Activated naive CD8-positive, alpha-beta T cell treated with anti-CD3 and anti-CD28 coated beads, Interleukin-2, amount 50 U/mL, for 24 hours (primary cell): ENCODE data around the gene TMTC2.

Source experiments
- ATAC-seq: fragments of 150-1000 bp; cut with Tn5 transposase; one replicate; pipeline ENCODE4 v1.10.0; 2021
- DNase-seq: peaks from one replicate; pipeline ENCODE4 v3.0.0; 2021
- H3K27ac Mint-ChIP-seq: one replicate; pipeline ENCODE4 v1.8.0; 2021; ENCODE audit warnings: mild to moderate bottlenecking, mixed read lengths
- H3K27me3 Mint-ChIP-seq: one replicate; pipeline ENCODE4 v1.8.0; 2021; ENCODE audit warnings: mixed read lengths
- H3K36me3 Mint-ChIP-seq: one replicate; pipeline ENCODE4 v1.8.0; 2021; ENCODE audit warnings: low read depth, mixed read lengths
- H3K4me1 Mint-ChIP-seq: one replicate; pipeline ENCODE4 v1.8.0; 2021; ENCODE audit warnings: mixed read lengths
- H3K4me3 Mint-ChIP-seq: one replicate; pipeline ENCODE4 v1.8.0; 2021; ENCODE audit warnings: mild to moderate bottlenecking, moderate library complexity, mixed read lengths
- H3K9me3 Mint-ChIP-seq: one replicate; pipeline ENCODE4 v1.8.0; 2021; ENCODE audit warnings: mixed read lengths

TMTC2 gene

DNA sequence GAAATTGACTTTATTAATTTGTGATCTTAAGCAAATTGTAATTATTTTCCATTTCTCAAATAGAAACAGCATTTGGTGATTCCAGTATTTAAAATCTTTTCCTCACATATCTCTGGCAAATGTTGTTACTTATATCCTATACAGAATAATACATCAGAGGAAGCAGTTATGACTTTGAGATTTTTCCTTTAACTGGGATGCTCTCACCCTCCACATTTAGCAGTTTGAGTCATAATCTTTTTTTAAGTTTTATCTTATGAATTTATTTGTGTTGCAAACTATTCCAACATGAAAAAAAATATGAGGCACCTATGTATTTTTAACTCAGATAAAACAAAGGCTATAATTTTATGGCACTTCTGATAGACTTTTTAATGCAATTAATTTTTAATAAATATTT, 311.8 kb downstream of the TMTC2 start:
- no peak overlapping the region for H3K27ac Mint-ChIP-seq
- H3K36me3 Mint-ChIP-seq = no peaks in the 10 kb centered on the region
- H3K9me3 Mint-ChIP-seq = no peaks in the 10 kb centered on the region
- no peaks in the 10 kb centered on the region for H3K27me3 Mint-ChIP-seq
- ATAC-seq = no peak
- no peak overlapping the region for H3K4me3 Mint-ChIP-seq
- H3K4me1 Mint-ChIP-seq = no peaks in the 10 kb centered on the region
- no peak for DNase-seq

DNA sequence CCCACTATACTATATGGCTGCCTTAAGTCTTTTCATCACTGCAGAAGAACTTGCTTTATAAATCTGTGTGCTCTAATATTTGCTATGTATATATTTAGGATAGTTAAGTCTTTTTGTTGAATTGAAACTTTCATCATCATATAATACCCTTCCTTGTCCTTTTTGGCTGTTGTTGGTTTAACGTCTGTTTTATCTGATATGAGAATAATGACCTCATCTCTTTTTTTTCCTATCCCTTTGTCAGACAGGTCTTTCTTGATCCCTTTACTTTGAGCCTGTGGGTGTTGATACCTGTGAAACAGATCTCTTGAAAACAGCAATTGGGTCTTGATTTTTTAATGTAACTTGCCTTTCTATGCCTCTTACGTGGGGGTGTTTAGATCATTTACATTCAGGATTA, 316.3 kb downstream of the TMTC2 start:
- no peak overlapping the region for H3K27ac Mint-ChIP-seq
- H3K36me3 Mint-ChIP-seq = no peaks in the 10 kb centered on the region
- DNase-seq = no peak
- no peaks in the 10 kb centered on the region for H3K27me3 Mint-ChIP-seq
- peaks cover 7% of the 10 kb centered on the region for H3K9me3 Mint-ChIP-seq
- no peaks in the 10 kb centered on the region for H3K4me1 Mint-ChIP-seq
- ATAC-seq = no peak
- no peak overlapping the region for H3K4me3 Mint-ChIP-seq

DNA sequence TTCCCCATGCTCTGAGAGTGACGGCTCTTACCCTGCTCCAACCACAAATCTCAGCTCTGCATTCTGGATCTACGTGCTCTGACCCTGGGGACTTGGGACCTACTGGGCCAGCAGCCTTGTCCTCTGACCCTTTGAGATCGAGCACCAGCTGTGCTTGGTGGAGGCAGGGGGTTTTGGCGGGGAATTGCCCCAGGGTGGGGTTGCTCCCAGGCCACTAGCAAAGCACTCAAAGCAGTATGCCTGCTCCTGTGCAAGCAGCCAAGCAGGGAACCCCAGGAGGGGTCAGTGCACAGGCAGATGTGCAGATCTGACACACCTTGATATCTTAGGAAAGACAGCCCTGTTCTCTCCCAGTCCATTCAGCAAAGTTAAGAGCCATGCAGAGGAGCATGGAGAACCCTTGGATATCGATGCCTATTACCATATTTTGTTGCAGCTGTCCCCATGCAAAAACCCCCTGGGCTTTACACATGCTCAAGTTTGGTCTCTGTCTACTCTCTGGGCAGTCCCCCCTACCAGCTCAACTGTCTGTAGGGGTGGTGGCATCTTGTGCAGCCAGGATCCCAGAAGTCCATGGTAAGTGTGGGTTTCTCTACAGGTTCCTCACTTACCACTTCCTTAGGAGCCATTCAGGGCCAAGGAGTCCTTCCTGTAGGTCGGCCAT, 319.0 kb downstream of the TMTC2 start:
- Mint-ChIP-seq H3K27ac (no peak overlapping the region), H3K4me1 (no peaks in the 10 kb centered on the region), H3K4me3 (no peak overlapping the region), H3K9me3 (peaks cover 25% of the 10 kb centered on the region), H3K27me3 (no peaks in the 10 kb centered on the region), H3K36me3 (peaks cover 7% of the 10 kb centered on the region)
- DNase-seq (no peak), ATAC-seq (no peak)

- H3K9me3 Mint-ChIP-seq = peaks cover 34% of the 10 kb centered on the region
- ATAC-seq (no peak), DNase-seq (no peak)
- peaks cover 9% of the 10 kb centered on the region for H3K36me3 Mint-ChIP-seq
- no peaks in the 10 kb centered on the region for H3K4me1 Mint-ChIP-seq
- H3K27me3 Mint-ChIP-seq = no peaks in the 10 kb centered on the region
- no peak overlapping the region for H3K4me3 Mint-ChIP-seq
- H3K27ac Mint-ChIP-seq = no peak overlapping the region
These were observed 322.0 kb downstream of the TMTC2 start for GRCh38 chr12:83008703-83009102.

DNA sequence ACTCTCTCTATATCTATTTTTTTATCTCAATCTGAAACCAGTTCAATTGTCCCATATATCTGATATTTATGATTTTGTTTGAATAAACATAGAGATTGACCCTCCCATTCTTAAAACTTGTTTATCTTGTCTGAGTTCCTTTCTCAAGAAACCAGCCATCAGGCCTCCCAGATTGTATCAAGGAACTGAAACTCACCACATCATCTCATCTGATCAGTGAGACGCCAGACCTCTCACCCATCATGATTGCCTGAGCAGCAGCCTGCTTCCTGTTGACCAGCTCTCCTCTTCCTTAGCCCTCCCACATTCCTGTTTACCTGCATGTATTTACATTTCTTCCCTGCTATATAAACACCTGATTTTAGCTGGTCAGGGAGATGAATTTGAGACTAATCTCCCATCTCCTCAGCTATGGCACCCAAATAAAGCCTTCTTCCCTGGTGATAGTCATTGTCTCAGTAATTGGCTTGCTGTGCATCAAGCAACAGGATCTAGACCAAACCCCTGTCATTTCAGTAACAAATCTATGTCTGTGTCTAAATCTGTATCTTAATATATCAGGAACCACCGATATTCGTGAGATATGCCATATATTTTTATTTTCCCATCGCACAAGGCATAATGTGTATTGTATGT, 323.6 kb downstream of the TMTC2 start:
- no peak overlapping the region for H3K4me3 Mint-ChIP-seq
- H3K27me3 Mint-ChIP-seq = no peaks in the 10 kb centered on the region
- peaks cover 34% of the 10 kb centered on the region for H3K9me3 Mint-ChIP-seq
- ATAC-seq (no peak), DNase-seq (no peak)
- H3K36me3 Mint-ChIP-seq = peaks cover 9% of the 10 kb centered on the region
- H3K4me1 Mint-ChIP-seq = no peaks in the 10 kb centered on the region
- H3K27ac Mint-ChIP-seq = no peak overlapping the region

DNA sequence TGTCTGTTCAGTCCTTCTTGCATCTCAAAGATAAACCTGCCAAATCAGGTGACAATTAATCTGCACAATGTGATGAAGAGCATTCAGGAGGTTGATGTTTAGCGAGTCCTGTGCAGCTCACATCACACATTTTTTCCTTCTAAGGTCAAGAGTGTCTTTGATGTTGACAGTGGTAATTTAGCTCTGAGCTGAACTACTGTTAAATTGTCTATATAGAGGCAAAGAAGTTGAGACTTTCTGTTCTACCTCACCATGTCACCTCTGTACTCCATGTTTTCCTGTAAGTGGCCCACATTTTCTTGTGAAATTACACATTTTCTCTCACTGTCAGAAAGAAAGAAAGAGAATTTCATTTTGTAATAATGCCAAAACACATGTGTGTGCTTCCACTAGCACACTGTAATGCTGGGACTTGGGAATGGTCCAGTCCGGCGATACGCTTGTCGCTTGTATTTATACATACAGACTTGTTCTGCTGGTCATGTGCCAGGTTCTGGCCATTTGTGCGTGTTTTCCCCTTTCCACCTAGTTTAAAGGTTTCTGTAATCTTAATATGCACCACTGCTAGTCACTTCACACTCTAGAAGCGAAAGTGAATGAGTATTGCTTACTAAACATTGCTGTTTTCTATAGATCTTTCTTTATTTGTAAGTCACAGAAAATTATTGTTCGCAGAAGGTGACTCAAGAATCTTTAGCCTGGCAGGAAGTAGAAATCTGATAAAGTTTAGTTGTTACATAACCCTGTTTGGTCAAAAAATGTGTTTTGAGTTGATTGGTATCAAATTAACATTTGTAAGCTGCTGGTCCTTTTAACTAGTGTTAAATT, 328.9 kb downstream of the TMTC2 start:
- Mint-ChIP-seq H3K36me3 (peaks cover 2% of the 10 kb centered on the region), H3K4me3 (no peak overlapping the region), H3K4me1 (peaks cover 3% of the 10 kb centered on the region), H3K27ac (no peak overlapping the region), H3K27me3 (no peaks in the 10 kb centered on the region), H3K9me3 (peaks cover 10% of the 10 kb centered on the region)
- DNase-seq (no peak), ATAC-seq (no peak)

DNA sequence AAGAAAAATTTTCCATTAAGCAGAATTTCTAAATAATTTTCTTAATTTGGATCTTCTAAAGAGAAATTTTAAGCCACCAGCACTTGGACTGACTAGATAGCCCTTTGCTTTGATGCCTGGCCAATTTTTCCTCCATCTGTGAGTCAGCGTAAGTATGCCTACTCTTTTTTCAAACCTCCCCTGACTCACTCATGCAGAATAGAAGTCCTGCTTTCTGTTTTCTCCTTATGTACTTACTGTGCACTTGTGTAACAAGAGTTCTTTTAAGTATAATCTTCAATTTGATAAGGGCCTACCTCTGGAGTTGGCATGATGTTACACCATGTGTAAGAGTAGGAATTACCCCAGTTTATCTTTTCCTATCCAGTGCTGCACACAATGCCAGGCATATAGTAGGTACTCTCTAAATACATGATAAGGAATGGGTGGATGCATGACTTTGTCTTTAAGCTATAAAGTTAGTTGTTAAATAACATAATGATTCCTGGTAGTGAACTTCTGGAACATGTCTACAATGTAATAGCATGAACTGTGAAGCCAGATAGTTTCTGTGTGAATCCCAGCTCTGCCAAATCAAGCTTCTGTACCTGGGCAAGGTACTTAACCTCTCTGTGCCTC, 329.6 kb downstream of the TMTC2 start:
- Mint-ChIP-seq H3K4me1 (peaks cover 3% of the 10 kb centered on the region), H3K4me3 (no peak overlapping the region), H3K36me3 (peaks cover 2% of the 10 kb centered on the region), H3K27me3 (no peaks in the 10 kb centered on the region), H3K9me3 (peaks cover 6% of the 10 kb centered on the region), H3K27ac (no peak overlapping the region)
- DNase-seq = no peak
- ATAC-seq = no peak

DNA sequence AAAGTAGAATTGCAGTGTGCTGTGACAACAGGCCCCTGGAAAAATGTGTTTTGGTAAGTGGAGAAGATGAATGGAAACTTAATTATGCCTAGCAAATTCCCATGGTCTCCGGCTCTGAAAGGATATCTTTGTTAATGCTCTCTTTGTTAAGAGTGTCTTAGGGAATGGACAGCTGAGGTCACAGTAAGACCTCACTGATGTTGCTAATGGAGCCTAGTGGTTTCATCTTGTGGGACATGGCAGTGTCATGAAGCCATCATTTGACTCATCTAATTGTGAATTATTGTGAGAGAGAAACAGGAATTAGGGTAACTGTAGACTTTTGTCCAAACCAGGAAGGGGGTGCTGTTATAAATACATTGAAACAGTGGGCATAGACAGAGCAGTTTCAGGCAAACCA, 330.3 kb downstream of the TMTC2 start:
- Mint-ChIP-seq H3K9me3 (no peaks in the 10 kb centered on the region), H3K27ac (no peak overlapping the region), H3K4me1 (peaks cover 3% of the 10 kb centered on the region), H3K4me3 (no peak overlapping the region), H3K36me3 (no peaks in the 10 kb centered on the region), H3K27me3 (no peaks in the 10 kb centered on the region)
- no peak for ATAC-seq
- DNase-seq = no peak

DNA sequence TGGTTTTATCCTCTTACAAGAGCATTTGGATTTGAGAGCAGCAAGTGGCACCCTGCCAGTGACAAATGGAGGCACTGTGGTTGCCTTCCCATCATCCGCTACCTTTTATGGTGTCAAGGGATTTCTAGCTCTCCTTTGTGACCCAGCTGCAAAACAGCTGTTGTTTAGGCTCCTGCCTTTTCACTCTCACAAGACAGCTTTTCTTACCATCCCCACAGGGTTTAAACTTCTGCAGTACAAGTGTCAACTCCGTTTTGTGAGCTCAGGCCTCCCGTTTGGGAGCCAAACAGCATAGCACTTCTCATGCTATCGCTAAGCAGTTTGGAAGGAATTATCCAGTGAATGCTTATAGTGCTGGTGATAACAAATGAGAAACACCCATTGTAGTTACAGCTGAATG, 331.4 kb downstream of the TMTC2 start:
- ATAC-seq = no peak
- Mint-ChIP-seq H3K4me1 (peaks cover 3% of the 10 kb centered on the region), H3K36me3 (no peaks in the 10 kb centered on the region), H3K27me3 (no peaks in the 10 kb centered on the region), H3K9me3 (no peaks in the 10 kb centered on the region), H3K27ac (no peak overlapping the region), H3K4me3 (no peak overlapping the region)
- DNase-seq = no peak

GRCh38 chr12:83027021-83027723, 340.5 kb downstream of the TMTC2 start:
- H3K27ac Mint-ChIP-seq = no peak overlapping the region

DNA sequence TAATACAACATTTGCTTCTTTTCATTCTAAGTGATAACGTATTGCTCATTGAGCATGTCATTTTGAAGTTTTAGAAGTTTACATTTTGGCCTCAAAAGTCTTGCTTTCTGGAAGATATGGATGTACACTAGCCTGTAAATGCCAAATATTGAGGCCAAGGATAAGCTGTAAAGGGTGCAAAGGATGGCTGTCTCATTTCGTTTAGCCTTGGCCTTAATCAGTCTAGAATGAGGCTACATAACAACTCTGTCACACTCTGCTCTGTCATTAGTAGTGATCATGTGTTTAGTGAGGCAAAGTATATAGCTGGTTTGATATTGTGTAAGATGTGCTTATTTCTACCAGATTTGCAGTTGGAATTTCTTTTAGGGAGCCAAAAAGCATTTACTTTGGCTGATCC, 344.5 kb downstream of the TMTC2 start:
- DNase-seq (no peak), ATAC-seq (no peak)
- Mint-ChIP-seq H3K27ac (no peak overlapping the region), H3K36me3 (no peaks in the 10 kb centered on the region), H3K4me3 (no peak overlapping the region), H3K4me1 (no peaks in the 10 kb centered on the region), H3K27me3 (no peaks in the 10 kb centered on the region), H3K9me3 (no peaks in the 10 kb centered on the region)

More at GRCh38 chr12:83027021-83027723, 340.5 kb downstream of the TMTC2 start:
- H3K36me3 Mint-ChIP-seq = no peaks in the 10 kb centered on the region
- H3K9me3 Mint-ChIP-seq = no peaks in the 10 kb centered on the region
- H3K27me3 Mint-ChIP-seq = no peaks in the 10 kb centered on the region
- DNase-seq (no peak), ATAC-seq (no peak)
- H3K4me1 Mint-ChIP-seq = no peaks in the 10 kb centered on the region
- no peak overlapping the region for H3K4me3 Mint-ChIP-seq

- H3K27ac Mint-ChIP-seq = no peak overlapping the region
- DNase-seq (no peak), ATAC-seq (no peak)
- no peak overlapping the region for H3K4me3 Mint-ChIP-seq
- no peaks in the 10 kb centered on the region for H3K27me3 Mint-ChIP-seq
- no peaks in the 10 kb centered on the region for H3K4me1 Mint-ChIP-seq
- no peaks in the 10 kb centered on the region for H3K9me3 Mint-ChIP-seq
- no peaks in the 10 kb centered on the region for H3K36me3 Mint-ChIP-seq
These were observed 350.1 kb downstream of the TMTC2 start for GRCh38 chr12:83036847-83037246.

- Mint-ChIP-seq H3K9me3 (no peaks in the 10 kb centered on the region), H3K36me3 (no peaks in the 10 kb centered on the region), H3K4me3 (no peak overlapping the region), H3K27me3 (no peaks in the 10 kb centered on the region), H3K27ac (no peak overlapping the region), H3K4me1 (no peaks in the 10 kb centered on the region)
- DNase-seq (no peak), ATAC-seq (no peak)
These were observed 352.7 kb downstream of the TMTC2 start for GRCh38 chr12:83039413-83039812.

DNA sequence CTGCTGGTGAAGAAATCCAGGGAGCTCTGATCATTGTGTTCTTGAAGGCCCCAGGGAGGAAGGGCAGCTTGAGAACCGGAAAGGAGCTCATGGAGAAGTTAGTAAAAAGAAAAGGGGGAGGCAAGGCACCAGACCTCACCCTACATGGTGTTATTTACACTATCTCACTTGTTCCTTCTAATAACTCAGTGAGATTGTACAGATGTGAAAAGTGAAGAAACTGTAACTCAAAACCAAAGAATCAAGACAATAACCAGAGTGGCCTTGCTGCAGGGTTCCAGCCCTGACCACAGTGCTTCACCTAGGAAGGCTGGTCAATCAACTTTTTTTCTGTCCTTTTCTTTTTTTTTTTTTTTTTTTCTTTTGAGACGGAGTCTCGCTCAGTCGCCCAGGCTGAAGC, 353.6 kb downstream of the TMTC2 start:
- DNase-seq (no peak), ATAC-seq (no peak)
- Mint-ChIP-seq H3K4me1 (no peaks in the 10 kb centered on the region), H3K27ac (no peak overlapping the region), H3K27me3 (no peaks in the 10 kb centered on the region), H3K36me3 (no peaks in the 10 kb centered on the region), H3K4me3 (no peak overlapping the region), H3K9me3 (no peaks in the 10 kb centered on the region)
